HG02970 (cell line): Measurements from ENCODE around the gene RPL27A.
A peak's percentile ranks its signal among the peaks of the same experiment; 100 is the strongest.
"Not testable (repeated sequence)": the region's sequence is repeated elsewhere in the genome, so short reads cannot be mapped to it uniquely, and the experiment has no call there.

ENCODE experiments used
- ATAC-seq: cut with Tn5 transposase; IDR thresholded peaks from one replicate; pipeline ENCODE4 v1.9.1; 2021; ENCODE audit warnings: mild to moderate bottlenecking, moderate library complexity, moderate number of reproducible peaks; ENCODE audit not compliant: unreplicated experiment, low FRiP score

The RPL27A gene

GRCh38 chr11:8682303-8683114 lies at the start of gene RPL27A, which contains the start of gene TRIM66:
TSS of gene RPL27A (plus strand) at chr11:8682792. CDS start at chr11:8682814, 22 bp downstream.
TSS of gene TRIM66 (minus strand) at chr11:8682665. CDS start at chr11:8672274, 10,391 bp downstream.
- peak; percentile 95 for ATAC-seq

- ATAC-seq = no peak
These were observed 48.1 kb upstream of the RPL27A start for GRCh38 chr11:8634498-8634897.

GRCh38 chr11:8636127-8636526 lies 46.5 kb upstream of the RPL27A start:
- no peak for ATAC-seq

- no peak for ATAC-seq
These were observed 44.3 kb upstream of the RPL27A start for GRCh38 chr11:8638300-8638699.

GRCh38 chr11:8639655-8640054 lies 42.9 kb upstream of the RPL27A start:
- no peak for ATAC-seq

- no peak for ATAC-seq
These were observed 42.2 kb upstream of the RPL27A start for GRCh38 chr11:8640267-8640906.

GRCh38 chr11:8641332-8641731 lies 41.3 kb upstream of the RPL27A start:
- ATAC-seq = no peak

- ATAC-seq = no peak
These were observed 40.3 kb upstream of the RPL27A start for GRCh38 chr11:8642196-8642841.

GRCh38 chr11:8646873-8647272 lies 35.7 kb upstream of the RPL27A start:
- no peak for ATAC-seq

GRCh38 chr11:8649361-8649760 lies 33.2 kb upstream of the RPL27A start:
- no peak for ATAC-seq

- ATAC-seq = no peak
These were observed 32.1 kb upstream of the RPL27A start for GRCh38 chr11:8650401-8650990.

GRCh38 chr11:8652140-8652539 lies 30.5 kb upstream of the RPL27A start:
- no peak for ATAC-seq

- ATAC-seq = no peak
These were observed 28.1 kb upstream of the RPL27A start for GRCh38 chr11:8654503-8654902.

GRCh38 chr11:8656291-8656690 lies 26.3 kb upstream of the RPL27A start:
- no peak for ATAC-seq

GRCh38 chr11:8658321-8659057 lies 24.1 kb upstream of the RPL27A start:
- no peak for ATAC-seq

- ATAC-seq = no peak
These were observed 21.4 kb upstream of the RPL27A start for GRCh38 chr11:8661001-8661795.

- ATAC-seq = no peak
These were observed 17.4 kb upstream of the RPL27A start for GRCh38 chr11:8665222-8665621.

- ATAC-seq = not testable (repeated sequence)
These were observed 12.5 kb upstream of the RPL27A start for GRCh38 chr11:8670081-8670480.

- no peak for ATAC-seq
These were observed 11.4 kb upstream of the RPL27A start for GRCh38 chr11:8671193-8671612.
